GM10266 (cell line): ENCODE data around the gene FRMD4A.

Source experiments
- DNase-seq: peaks from one replicate; pipeline ENCODE4 v3.0.0; 2012; ENCODE audit errors: extremely low spot score
- TF ChIP-seq, protein P1 (sequence below): IDR thresholded peaks from 2 replicates; pipeline ENCODE4 v1.5.1; 2012; ENCODE audit warnings: mild to moderate bottlenecking, low read depth; ENCODE audit not compliant: control insufficient read depth, insufficient read depth; ENCODE audit errors: missing control alignments

Gene FRMD4A

DNA sequence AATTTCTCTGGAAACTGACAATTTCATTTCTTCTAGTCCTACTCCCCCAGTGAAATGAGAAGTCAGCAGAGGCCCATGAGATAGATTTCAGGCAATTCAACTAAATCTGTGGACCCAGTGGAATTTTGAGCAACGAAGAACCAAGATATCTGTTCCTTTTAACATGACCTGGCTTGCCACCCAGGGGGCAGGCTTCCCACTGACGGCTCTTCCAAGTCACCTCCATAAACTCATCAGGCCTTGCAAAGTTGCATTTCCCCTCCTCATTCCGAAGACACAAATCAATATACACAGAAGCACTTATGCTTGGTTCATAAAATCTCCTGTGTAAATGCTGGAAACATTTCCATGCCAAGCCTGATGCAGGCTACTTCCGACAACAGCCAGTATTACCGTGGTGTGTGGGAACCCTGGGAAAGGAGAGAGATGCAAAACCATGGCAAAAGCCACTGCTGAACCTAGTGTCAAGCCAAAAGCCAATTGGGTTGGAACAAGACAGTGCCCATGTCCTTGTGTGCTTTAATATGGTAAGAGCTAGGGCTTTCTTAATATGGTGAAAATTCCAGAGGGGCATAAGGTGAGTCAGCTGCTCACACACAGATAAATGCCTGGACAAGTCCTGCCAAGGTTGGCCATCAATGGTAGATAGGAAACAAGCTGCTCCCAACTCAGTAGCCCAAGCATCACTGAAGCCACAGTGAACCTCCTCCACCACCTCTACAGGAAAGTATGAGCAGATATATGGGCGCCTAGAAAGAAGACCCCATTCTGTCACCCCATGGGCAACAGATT lies 1.6 kb downstream of the FRMD4A start:
- no peak for DNase-seq
- TF ChIP-seq, protein P1, sequence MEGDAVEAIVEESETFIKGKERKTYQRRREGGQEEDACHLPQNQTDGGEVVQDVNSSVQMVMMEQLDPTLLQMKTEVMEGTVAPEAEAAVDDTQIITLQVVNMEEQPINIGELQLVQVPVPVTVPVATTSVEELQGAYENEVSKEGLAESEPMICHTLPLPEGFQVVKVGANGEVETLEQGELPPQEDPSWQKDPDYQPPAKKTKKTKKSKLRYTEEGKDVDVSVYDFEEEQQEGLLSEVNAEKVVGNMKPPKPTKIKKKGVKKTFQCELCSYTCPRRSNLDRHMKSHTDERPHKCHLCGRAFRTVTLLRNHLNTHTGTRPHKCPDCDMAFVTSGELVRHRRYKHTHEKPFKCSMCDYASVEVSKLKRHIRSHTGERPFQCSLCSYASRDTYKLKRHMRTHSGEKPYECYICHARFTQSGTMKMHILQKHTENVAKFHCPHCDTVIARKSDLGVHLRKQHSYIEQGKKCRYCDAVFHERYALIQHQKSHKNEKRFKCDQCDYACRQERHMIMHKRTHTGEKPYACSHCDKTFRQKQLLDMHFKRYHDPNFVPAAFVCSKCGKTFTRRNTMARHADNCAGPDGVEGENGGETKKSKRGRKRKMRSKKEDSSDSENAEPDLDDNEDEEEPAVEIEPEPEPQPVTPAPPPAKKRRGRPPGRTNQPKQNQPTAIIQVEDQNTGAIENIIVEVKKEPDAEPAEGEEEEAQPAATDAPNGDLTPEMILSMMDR = no peak

DNA sequence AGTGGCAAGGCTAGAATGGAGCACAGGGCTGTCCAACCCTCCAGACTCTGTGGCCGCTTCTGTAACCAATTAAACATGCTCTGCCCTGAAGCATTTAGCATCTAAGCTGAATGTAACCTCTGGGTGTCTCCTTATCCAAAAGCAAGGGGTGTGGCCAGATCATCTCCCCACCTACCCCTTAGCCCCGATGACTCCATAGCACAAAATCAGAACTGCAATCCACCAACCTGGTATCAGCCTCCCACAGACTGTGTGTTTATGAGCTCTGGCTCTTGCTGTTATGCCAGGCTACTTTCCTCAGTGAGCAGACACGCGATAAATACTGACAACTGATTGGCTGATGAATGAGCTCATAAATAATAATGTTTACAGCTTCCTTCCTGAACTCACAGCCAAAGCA lies 3.2 kb downstream of the FRMD4A start:
- TF ChIP-seq, protein P1 = no peak
- DNase-seq = no peak

DNA sequence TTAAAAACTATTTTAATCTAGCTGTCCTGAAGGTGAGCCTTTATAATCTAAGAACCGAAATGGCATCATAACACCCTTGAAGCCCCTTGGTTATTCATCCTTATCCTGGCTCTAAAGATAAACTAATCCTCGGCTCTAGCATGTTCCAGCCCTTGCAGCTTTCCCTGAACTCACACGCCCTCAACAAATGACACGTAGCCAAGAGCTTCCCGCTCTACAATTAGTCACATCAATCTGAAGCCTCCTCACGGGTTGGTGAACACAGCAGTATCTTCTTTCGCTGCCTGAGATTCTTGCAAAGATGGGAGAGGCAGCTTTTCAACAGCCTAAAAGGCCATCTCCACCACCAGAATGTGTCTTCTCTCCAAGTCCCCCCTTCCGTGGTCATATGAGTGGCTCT lies 4.1 kb downstream of the FRMD4A start:
- TF ChIP-seq, protein P1 = no peak
- no peak for DNase-seq

DNA sequence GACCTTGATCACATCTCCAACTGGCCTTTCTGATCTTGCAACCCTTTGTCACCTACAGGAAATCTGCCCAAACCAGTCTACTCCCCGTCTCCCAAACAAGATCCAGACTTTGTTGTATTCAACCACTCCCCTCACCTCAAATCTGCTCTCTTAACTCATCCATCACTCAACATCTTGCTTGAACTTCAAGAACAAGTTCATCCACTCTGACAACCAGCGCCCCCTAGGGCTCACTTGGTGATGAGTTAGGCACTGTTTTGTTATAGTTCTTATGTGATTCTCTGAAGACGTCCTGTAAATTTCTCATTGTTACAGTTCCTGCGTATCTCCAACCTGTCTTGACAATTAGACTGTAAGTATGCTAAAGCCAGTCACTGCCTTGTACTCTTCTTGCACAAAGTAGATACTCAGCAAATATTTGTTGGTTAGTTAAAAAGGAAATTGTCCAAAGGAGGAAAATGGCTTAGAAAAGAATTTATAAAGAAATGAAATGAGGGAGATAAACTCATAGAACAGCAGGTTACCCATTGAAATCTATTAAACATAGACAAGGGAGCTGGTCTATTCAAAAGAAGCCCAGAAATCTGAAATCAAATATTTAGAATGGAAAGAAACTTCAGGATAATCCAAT lies 5.3 kb downstream of the FRMD4A start:
- TF ChIP-seq, protein P1 = peak; percentile 47
- DNase-seq = peak; percentile 35

DNA sequence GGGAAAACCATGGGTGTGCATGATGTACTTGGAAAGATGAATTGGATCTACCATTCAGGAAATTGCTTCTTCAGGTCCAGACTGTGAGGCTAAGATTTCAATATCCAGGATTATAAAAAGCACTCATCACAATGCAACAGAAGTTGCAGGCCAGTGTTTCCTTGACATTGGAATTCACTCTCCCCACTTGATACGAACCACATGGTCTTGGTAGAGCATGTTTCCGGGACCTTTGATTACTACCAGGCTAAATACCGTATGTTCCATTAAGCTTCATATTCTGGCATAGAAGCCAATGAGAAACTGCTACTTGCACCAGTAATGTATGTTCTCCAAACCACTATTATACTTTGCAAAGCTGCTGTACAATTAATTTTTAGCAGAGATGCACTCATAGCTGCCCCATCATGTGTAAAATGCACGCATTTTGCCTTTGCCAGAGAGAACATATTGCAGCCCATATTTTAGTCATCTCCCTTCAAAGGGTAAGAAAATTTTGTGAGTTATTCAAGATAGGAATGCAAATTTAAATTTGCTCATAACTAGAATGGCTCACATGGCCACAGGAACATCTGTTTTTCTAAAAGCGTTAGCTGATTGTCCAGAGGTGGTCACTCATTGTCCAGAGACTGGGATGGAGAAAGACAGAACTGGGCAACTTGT lies 8.1 kb downstream of the FRMD4A start:
- TF ChIP-seq, protein P1 = no peak
- no peak for DNase-seq

DNA sequence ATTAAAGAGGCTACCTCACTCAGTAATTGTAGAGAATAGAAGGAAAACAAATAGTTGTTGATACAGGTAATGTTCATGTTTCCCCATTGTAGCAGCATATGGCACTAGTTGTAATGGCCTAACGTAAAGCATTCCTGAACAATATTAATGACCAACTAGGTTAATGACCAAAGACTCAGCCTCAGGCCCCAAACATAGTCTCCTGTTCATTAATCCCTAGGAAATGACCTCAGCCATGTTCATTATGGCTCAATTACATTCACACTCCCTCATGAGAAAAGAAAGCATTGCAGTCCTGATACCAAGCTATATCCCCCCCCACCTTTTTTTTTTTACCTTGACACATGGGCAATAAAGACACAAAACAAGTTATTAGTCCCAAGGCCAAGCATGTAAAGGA lies 12.7 kb downstream of the FRMD4A start:
- no peak for DNase-seq
- TF ChIP-seq, protein P1 = no peak
